ENCODE data around the gene HAPLN1. TPM values are rescaled to one million over a fixed set of nuclear protein-coding genes. Genes with fewer than 3 reads are reported as not detected.
A peak's percentile ranks its signal among the peaks of the same experiment; 100 is the strongest.

The HAPLN1 gene
- total RNA-seq, 4 donors from 2014 or later = not detected

GRCh38 chr5:83721953-83722901 lies 1.6 kb upstream of the HAPLN1 start:
- intact Hi-C loops (cut with DNase I; ENCODE audit: low total_unique reads) = no loop called here
- peaks cover 26 to 44% (median 28%) of the 10 kb centered on the region in 3 donors for H3K27me3 ChIP-seq

DNA sequence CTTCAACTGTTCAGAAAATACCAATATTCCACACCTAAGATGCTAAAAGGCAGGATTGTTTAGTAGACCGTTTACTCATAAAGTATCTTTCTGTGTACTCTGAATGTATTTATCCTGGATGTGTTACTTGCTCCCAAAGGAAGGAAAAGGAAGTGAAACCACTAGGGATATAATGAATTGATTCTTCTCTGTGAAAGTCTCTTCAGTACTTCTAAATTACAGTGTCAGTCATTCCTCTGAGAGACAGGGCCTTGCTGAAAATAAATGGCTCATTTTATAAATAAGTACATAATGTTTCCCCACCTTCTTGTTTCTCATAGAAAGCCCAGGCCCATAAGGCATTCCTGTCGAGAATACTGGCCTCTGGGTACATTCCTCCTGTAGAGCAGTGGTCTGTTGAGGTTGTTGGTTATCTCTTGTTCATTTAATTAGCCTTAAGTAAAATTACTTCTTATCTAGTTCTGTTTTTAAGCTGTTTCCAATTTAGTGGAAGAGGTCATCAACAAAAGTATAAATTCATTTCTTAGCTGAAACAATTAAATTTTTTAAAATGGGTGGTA lies 1.6 kb downstream of the HAPLN1 start:
- Histone ChIP-seq H3K27ac (no peak overlapping the region), H3K4me3 (no peak overlapping the region), H3K9me3 (no peaks in the 10 kb centered on the region), H3K4me1 (peaks cover 0 to 5% of the 10 kb centered on the region in 2 donors), H3K36me3 (no peaks in the 10 kb centered on the region), H3K27me3 (peaks cover 26 to 41% (median 26%) of the 10 kb centered on the region in 3 donors)
- no peak for ATAC-seq
- no peak for DNase-seq
- in situ Hi-C loops (cut with MboI; ENCODE audit: low sequenced_read_pairs in 4 of 4) (no loop called here), intact Hi-C loops (cut with DNase I; ENCODE audit: low total_unique reads) (no loop called here)
- TF ChIP-seq POLR2A (IDR thresholded peaks at IDR 0.05) = no peak
- TF ChIP-seq, protein P1, sequence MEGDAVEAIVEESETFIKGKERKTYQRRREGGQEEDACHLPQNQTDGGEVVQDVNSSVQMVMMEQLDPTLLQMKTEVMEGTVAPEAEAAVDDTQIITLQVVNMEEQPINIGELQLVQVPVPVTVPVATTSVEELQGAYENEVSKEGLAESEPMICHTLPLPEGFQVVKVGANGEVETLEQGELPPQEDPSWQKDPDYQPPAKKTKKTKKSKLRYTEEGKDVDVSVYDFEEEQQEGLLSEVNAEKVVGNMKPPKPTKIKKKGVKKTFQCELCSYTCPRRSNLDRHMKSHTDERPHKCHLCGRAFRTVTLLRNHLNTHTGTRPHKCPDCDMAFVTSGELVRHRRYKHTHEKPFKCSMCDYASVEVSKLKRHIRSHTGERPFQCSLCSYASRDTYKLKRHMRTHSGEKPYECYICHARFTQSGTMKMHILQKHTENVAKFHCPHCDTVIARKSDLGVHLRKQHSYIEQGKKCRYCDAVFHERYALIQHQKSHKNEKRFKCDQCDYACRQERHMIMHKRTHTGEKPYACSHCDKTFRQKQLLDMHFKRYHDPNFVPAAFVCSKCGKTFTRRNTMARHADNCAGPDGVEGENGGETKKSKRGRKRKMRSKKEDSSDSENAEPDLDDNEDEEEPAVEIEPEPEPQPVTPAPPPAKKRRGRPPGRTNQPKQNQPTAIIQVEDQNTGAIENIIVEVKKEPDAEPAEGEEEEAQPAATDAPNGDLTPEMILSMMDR (IDR thresholded peaks at IDR 0.05 in 4 of 5, conservative IDR thresholded peaks at IDR 0.05 in 1 of 5) = no peak

More at GRCh38 chr5:83721953-83722901, 1.6 kb upstream of the HAPLN1 start:
- Histone ChIP-seq H3K27ac (no peak overlapping the region), H3K36me3 (no peaks in the 10 kb centered on the region), H3K9me3 (no peaks in the 10 kb centered on the region), H3K4me3 (peak overlapping the region; percentile 38 to 55 (median 45)), H3K4me1 (peaks cover 0 to 5% of the 10 kb centered on the region in 2 donors)
- TF ChIP-seq, protein P1 (IDR thresholded peaks at IDR 0.05 in 4 of 5, conservative IDR thresholded peaks at IDR 0.05 in 1 of 5) = no peak
- TF ChIP-seq POLR2A (IDR thresholded peaks at IDR 0.05) = no peak
- peak in 1 of 2 donors; percentile 11 for ATAC-seq
- in situ Hi-C loops (cut with MboI; ENCODE audit: low sequenced_read_pairs in 4 of 4) = no loop called here
- DNase-seq = no peak

DNA sequence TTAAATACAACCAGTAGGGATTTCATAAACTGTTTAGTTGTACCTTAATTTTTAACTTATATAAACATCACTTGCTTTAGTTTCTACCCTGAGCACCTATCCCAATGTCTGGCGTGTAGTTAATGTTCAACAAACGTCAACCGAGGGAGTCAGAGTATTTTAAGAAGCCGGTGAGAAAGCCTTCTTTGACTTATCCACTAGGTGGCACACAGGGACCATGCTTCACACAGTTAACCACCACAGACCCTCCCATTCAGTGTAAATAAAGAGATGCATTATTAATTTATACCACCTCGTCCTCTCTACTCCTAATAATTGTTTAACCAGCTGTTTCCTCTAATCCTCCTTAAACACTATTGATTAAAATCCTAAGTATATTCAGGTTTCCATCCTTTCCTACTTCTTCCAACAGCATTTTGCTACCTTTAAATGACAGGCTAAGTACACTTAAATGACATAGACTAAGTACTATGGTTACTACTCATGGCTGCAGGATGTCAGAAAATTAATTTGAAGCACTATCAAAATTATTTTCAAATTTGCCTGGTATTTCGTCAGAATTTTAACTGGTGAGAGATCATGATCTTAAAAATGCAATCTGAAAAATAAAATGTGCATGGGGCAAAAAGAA lies 2.3 kb downstream of the HAPLN1 start:
- DNase-seq = no peak
- H3K27me3 ChIP-seq = peaks cover 21 to 35% (median 23%) of the 10 kb centered on the region in 3 donors

DNA sequence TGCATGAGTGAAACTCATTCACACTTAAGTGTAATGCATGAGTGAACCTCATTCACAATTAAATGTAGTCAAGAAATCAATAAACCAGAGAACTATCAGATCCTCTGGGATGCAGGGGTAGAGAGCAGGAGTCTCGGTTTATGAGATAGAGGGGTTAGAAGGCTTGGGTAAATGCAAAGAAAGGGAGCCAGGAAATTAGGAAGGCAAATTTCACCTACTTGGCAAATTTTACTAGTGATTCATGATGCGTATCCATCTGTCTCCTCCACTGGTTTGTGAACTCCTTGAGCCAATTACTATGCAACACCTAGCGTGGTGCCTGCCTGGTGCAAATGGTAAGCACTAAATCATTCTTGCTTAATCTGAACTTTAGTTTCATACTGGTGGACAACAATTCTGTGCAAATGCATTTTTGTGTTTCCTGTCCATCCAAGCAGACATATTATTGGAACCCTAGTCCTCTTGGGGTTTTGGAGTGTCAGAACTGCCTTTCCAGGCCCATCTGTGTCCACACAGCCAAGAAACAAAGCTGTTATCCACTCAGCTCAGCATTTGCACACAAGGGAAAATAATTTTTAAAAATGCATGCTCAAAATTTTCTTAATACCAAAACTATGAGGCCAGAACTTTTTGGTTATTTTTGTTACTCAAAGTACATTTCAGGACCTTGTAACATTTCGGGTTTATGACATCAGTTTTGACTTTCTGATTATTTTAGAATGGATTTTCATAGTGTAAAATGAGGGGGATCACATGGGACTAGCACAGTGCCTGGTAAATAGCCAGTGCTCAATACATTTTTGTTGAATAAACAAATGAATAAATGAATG lies 5.2 kb downstream of the HAPLN1 start:
- DNase-seq = no peak
- no peak for ATAC-seq
- TF ChIP-seq, protein P1 (IDR thresholded peaks at IDR 0.05 in 4 of 5, conservative IDR thresholded peaks at IDR 0.05 in 1 of 5) = no peak
- TF ChIP-seq POLR2A (IDR thresholded peaks at IDR 0.05) = no peak
- Histone ChIP-seq H3K9me3 (no peaks in the 10 kb centered on the region), H3K4me3 (no peak overlapping the region), H3K27me3 (peaks cover 2 to 9% (median 3%) of the 10 kb centered on the region in 3 donors), H3K27ac (no peak overlapping the region), H3K36me3 (no peaks in the 10 kb centered on the region), H3K4me1 (no peaks in the 10 kb centered on the region)
- in situ Hi-C loops (cut with MboI; ENCODE audit: low sequenced_read_pairs in 4 of 4) (no loop called here), intact Hi-C loops (cut with DNase I; ENCODE audit: low total_unique reads) (no loop called here)

More for the DNA sequence above, 2.3 kb downstream of the HAPLN1 start:
- TF ChIP-seq POLR2A (IDR thresholded peaks at IDR 0.05) = no peak
- TF ChIP-seq, protein P1 (IDR thresholded peaks at IDR 0.05 in 4 of 5, conservative IDR thresholded peaks at IDR 0.05 in 1 of 5) = peak; percentile 31 to 63 (median 44)
- intact Hi-C loops (cut with DNase I; ENCODE audit: low total_unique reads) (no loop called here), in situ Hi-C loops (cut with MboI; ENCODE audit: low sequenced_read_pairs in 4 of 4) (no loop called here)
- Histone ChIP-seq H3K27ac (no peak overlapping the region), H3K36me3 (no peaks in the 10 kb centered on the region), H3K4me3 (no peak overlapping the region), H3K4me1 (peaks cover 0 to 5% of the 10 kb centered on the region in 2 donors), H3K9me3 (no peaks in the 10 kb centered on the region)
- no peak for ATAC-seq

Measured in gastrocnemius medialis (tissue), 4 donors.